Gastrocnemius medialis (tissue), 4 donors: ENCODE measurements around the gene PRKCE.

Experiments
- POLR2A ChIP-seq, 2 donors: fragments of 450-650 bp; IDR thresholded peaks; one replicate each; pipeline ENCODE4 v1.6.1; 2017; ENCODE audit warnings: antibody characterized with exemption in 2 of 2, mild to moderate bottlenecking in 2 of 2, moderate library complexity in 2 of 2
- TF ChIP-seq, protein P1 (sequence below), 5 experiments: fragments of 450-650 bp in 3 of 5; fragments of 200-600 bp in 2 of 5; sonication (generic) in 2 of 5; IDR thresholded peaks in 4 of 5; conservative IDR thresholded peaks in 1 of 5; 1 replicate in 4 of 5; 2 replicates in 1 of 5; pipeline ENCODE4 v1.5.1; 2016 to 2019; ENCODE audit warnings: antibody characterized with exemption in 5 of 5, mild to moderate bottlenecking in 3 of 5, moderate library complexity in 3 of 5

DNA sequence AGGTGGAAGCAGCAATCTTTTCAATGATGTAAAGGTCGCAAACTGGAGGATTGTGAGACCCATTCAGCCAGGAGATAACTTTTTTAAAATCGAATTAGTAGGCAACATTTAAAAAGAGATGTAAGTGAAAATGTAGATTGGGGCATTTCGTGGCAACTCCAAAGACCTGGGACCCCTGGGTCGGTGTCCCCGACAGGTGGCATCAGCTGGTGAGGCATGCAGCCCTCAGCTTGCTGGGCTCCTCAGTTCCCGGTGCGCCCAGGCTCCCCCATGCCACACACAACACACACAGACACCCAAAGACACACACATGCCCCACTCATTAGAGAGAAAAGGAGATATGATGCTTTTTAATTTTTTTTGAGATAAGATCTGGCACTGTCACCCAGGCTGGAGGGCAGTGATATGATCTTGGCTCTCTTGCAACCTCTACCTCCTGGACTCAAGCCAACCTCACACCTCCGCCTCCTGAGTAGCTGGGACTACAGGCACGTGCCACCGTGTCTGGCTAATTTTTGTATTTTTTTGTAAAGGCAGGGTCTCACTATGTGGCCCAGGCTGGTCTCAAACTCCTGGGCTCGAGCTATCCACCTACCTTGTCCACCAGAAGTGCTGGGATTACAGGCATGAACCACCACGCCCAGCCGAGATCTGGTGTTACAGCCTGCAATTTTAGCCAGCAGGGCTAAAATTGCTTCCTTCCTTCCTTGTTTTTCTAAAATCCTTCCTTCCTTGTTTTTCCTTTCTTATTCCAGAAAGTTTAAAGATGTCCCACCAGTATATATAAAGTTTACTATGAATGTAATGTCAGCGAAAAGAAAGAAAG, 523.1 kb downstream of the PRKCE start:
- TF ChIP-seq POLR2A (IDR thresholded peaks at IDR 0.05), result no peak
- TF ChIP-seq, protein P1, sequence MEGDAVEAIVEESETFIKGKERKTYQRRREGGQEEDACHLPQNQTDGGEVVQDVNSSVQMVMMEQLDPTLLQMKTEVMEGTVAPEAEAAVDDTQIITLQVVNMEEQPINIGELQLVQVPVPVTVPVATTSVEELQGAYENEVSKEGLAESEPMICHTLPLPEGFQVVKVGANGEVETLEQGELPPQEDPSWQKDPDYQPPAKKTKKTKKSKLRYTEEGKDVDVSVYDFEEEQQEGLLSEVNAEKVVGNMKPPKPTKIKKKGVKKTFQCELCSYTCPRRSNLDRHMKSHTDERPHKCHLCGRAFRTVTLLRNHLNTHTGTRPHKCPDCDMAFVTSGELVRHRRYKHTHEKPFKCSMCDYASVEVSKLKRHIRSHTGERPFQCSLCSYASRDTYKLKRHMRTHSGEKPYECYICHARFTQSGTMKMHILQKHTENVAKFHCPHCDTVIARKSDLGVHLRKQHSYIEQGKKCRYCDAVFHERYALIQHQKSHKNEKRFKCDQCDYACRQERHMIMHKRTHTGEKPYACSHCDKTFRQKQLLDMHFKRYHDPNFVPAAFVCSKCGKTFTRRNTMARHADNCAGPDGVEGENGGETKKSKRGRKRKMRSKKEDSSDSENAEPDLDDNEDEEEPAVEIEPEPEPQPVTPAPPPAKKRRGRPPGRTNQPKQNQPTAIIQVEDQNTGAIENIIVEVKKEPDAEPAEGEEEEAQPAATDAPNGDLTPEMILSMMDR (IDR thresholded peaks at IDR 0.05 in 4 of 5, conservative IDR thresholded peaks at IDR 0.05 in 1 of 5), result no peak
